Muscle layer of colon (tissue), 2 donors: ENCODE results near the gene TLL2.

ENCODE experiments used
- H3K27ac ChIP-seq: one replicate; pipeline ENCODE4 v1.7.0; 2013; ENCODE audit warnings: low read depth, mild to moderate bottlenecking, low read length, moderate library complexity
- H3K27me3 ChIP-seq, 2 donors: one replicate each; pipeline ENCODE4 v1.7.0; 2013; ENCODE audit warnings: low read length in 2 of 2, mild to moderate bottlenecking in 2 of 2; ENCODE audit not compliant: insufficient read depth in 2 of 2, control insufficient read depth in 1 of 2
- H3K36me3 ChIP-seq: one replicate; pipeline ENCODE4 v1.7.0; 2013; ENCODE audit warnings: mild to moderate bottlenecking, low read length; ENCODE audit not compliant: insufficient read depth
- H3K4me1 ChIP-seq: one replicate; pipeline ENCODE4 v1.7.0; 2013; ENCODE audit warnings: mild to moderate bottlenecking, low read length; ENCODE audit not compliant: insufficient read depth
- H3K4me3 ChIP-seq, 2 donors: one replicate each; pipeline ENCODE4 v1.7.0; 2013; ENCODE audit warnings: low read length in 2 of 2, low read depth in 1 of 2, mild to moderate bottlenecking in 1 of 2, moderate library complexity in 1 of 2
- H3K9ac ChIP-seq: one replicate; pipeline ENCODE4 v1.7.0; 2013; ENCODE audit warnings: low read length
- H3K9me3 ChIP-seq: one replicate; pipeline ENCODE4 v1.7.0; 2013; ENCODE audit warnings: mild to moderate bottlenecking, low read length
- donor health status: abdominal sarcoma.
- donor health status: Adenocarcinoma of cecum.

Gene TLL2

GRCh38 chr10:96457341-96457740, 56.4 kb downstream of the TLL2 start:
- no peaks in the 10 kb centered on the region for H3K4me1 ChIP-seq
- H3K9me3 ChIP-seq = no peaks in the 10 kb centered on the region
- H3K27ac ChIP-seq = no peak overlapping the region
- H3K36me3 ChIP-seq = no peaks in the 10 kb centered on the region
- no peaks in the 10 kb centered on the region for H3K27me3 ChIP-seq
- H3K4me3 ChIP-seq = no peak overlapping the region
- H3K9ac ChIP-seq = no peak overlapping the region

- no peaks in the 10 kb centered on the region for H3K9me3 ChIP-seq
- no peaks in the 10 kb centered on the region for H3K4me1 ChIP-seq
- H3K4me3 ChIP-seq = no peak overlapping the region
- no peaks in the 10 kb centered on the region for H3K27me3 ChIP-seq
- no peak overlapping the region for H3K9ac ChIP-seq
- no peaks in the 10 kb centered on the region for H3K36me3 ChIP-seq
- H3K27ac ChIP-seq = no peak overlapping the region
Observed at GRCh38 chr10:96456296-96456840, 57.4 kb downstream of the TLL2 start.

- Histone ChIP-seq H3K9ac (no peak overlapping the region), H3K36me3 (no peaks in the 10 kb centered on the region), H3K27me3 (no peaks in the 10 kb centered on the region), H3K4me3 (no peak overlapping the region), H3K27ac (no peak overlapping the region), H3K4me1 (no peaks in the 10 kb centered on the region), H3K9me3 (no peaks in the 10 kb centered on the region)
Observed at GRCh38 chr10:96453856-96454583, 59.7 kb downstream of the TLL2 start.

- Histone ChIP-seq H3K27me3 (no peaks in the 10 kb centered on the region), H3K36me3 (no peaks in the 10 kb centered on the region), H3K4me3 (no peak overlapping the region), H3K9ac (no peak overlapping the region), H3K9me3 (no peaks in the 10 kb centered on the region), H3K27ac (no peak overlapping the region), H3K4me1 (no peaks in the 10 kb centered on the region)
Observed at GRCh38 chr10:96452494-96453153, 61.1 kb downstream of the TLL2 start.

GRCh38 chr10:96450529-96451207, 63.1 kb downstream of the TLL2 start:
- no peak overlapping the region for H3K9ac ChIP-seq
- no peaks in the 10 kb centered on the region for H3K4me1 ChIP-seq
- no peaks in the 10 kb centered on the region for H3K9me3 ChIP-seq
- no peaks in the 10 kb centered on the region for H3K36me3 ChIP-seq
- no peaks in the 10 kb centered on the region for H3K27me3 ChIP-seq
- H3K27ac ChIP-seq = no peak overlapping the region
- H3K4me3 ChIP-seq = no peak overlapping the region

- H3K36me3 ChIP-seq = no peaks in the 10 kb centered on the region
- H3K4me3 ChIP-seq = no peak overlapping the region
- no peaks in the 10 kb centered on the region for H3K27me3 ChIP-seq
- H3K4me1 ChIP-seq = no peaks in the 10 kb centered on the region
- H3K9ac ChIP-seq = no peak overlapping the region
- no peaks in the 10 kb centered on the region for H3K9me3 ChIP-seq
- no peak overlapping the region for H3K27ac ChIP-seq
Observed at GRCh38 chr10:96448558-96448957, 65.2 kb downstream of the TLL2 start.

- no peaks in the 10 kb centered on the region for H3K27me3 ChIP-seq
- H3K9me3 ChIP-seq = no peaks in the 10 kb centered on the region
- no peak overlapping the region for H3K27ac ChIP-seq
Observed at GRCh38 chr10:96448021-96448457, 65.7 kb downstream of the TLL2 start.

GRCh38 chr10:96446966-96447596, 66.6 kb downstream of the TLL2 start:
- H3K9ac ChIP-seq = no peak overlapping the region
- no peak overlapping the region for H3K4me3 ChIP-seq
- H3K27me3 ChIP-seq = no peaks in the 10 kb centered on the region
- no peaks in the 10 kb centered on the region for H3K4me1 ChIP-seq
- no peaks in the 10 kb centered on the region for H3K9me3 ChIP-seq
- no peaks in the 10 kb centered on the region for H3K36me3 ChIP-seq
- no peak overlapping the region for H3K27ac ChIP-seq

More at GRCh38 chr10:96448021-96448457, 65.7 kb downstream of the TLL2 start:
- no peaks in the 10 kb centered on the region for H3K36me3 ChIP-seq
- no peak overlapping the region for H3K9ac ChIP-seq
- no peaks in the 10 kb centered on the region for H3K4me1 ChIP-seq
- no peak overlapping the region for H3K4me3 ChIP-seq

- peaks cover 7% of the 10 kb centered on the region for H3K4me1 ChIP-seq
- H3K9me3 ChIP-seq = no peaks in the 10 kb centered on the region
- no peak overlapping the region for H3K27ac ChIP-seq
- no peak overlapping the region for H3K4me3 ChIP-seq
- no peaks in the 10 kb centered on the region for H3K36me3 ChIP-seq
- H3K9ac ChIP-seq = no peak overlapping the region
- no peaks in the 10 kb centered on the region for H3K27me3 ChIP-seq
Observed at GRCh38 chr10:96441987-96442643, 71.6 kb downstream of the TLL2 start.

GRCh38 chr10:96441322-96441885, 72.3 kb downstream of the TLL2 start:
- no peaks in the 10 kb centered on the region for H3K36me3 ChIP-seq
- no peak overlapping the region for H3K27ac ChIP-seq
- H3K9me3 ChIP-seq = no peaks in the 10 kb centered on the region
- H3K27me3 ChIP-seq = no peaks in the 10 kb centered on the region
- peaks cover 7% of the 10 kb centered on the region for H3K4me1 ChIP-seq
- no peak overlapping the region for H3K9ac ChIP-seq
- no peak overlapping the region for H3K4me3 ChIP-seq
